IMR-90 (cell line): ENCODE measurements around the gene PCDHGB1. TPM values are rescaled to one million over a fixed set of nuclear protein-coding genes. Genes with fewer than 3 reads are reported as not detected.

Source experiments
- CEBPB ChIP-seq: IDR thresholded peaks from 2 replicates; pipeline ENCODE4 v1.6.1; 2012; ENCODE audit warnings: low read depth, low read length, improper control_type of control experiment
- MAFK ChIP-seq: IDR thresholded peaks from 2 replicates; pipeline ENCODE4 v1.6.1; 2012; ENCODE audit warnings: low read depth, low read length, improper control_type of control experiment
- MXI1 ChIP-seq: IDR thresholded peaks from 2 replicates; pipeline ENCODE4 v1.6.1; 2012; ENCODE audit warnings: low read depth, mild to moderate bottlenecking, low read length, moderate library complexity, borderline replicate concordance
- RFX5 ChIP-seq: IDR thresholded peaks from 2 replicates; pipeline ENCODE4 v1.8.0; 2012; ENCODE audit warnings: low read depth, mild to moderate bottlenecking, low read length, moderate library complexity
- polyA plus RNA-seq, 3 experiments: library from polyadenylated mRNA; depleted of rRNA; stranded (reverse); fragments of >200 nt; gene quantifications; 2 replicates each; pipeline ENCODE4 v1.2.3, GENCODE V29; 2012; ENCODE audit warnings: low replicate concordance in 1 of 3
- total RNA-seq: library from RNA; depleted of rRNA; stranded (reverse); fragments of >200 nt; gene quantifications from 2 replicates; pipeline ENCODE4 v1.2.3, GENCODE V29; 2012
- TF ChIP-seq, protein P1 (sequence below): fragments of 150-350 bp; IDR thresholded peaks from 2 replicates; pipeline ENCODE4 v1.6.1; 2016; ENCODE audit warnings: low read depth, mild to moderate bottlenecking, low read length, moderate library complexity, borderline replicate concordance

The PCDHGB1 gene
- total and polyA plus RNA-seq, 2 of the 4 experiments (the other 2 are of a cell fraction), result 1.9 to 3.6 TPM

DNA sequence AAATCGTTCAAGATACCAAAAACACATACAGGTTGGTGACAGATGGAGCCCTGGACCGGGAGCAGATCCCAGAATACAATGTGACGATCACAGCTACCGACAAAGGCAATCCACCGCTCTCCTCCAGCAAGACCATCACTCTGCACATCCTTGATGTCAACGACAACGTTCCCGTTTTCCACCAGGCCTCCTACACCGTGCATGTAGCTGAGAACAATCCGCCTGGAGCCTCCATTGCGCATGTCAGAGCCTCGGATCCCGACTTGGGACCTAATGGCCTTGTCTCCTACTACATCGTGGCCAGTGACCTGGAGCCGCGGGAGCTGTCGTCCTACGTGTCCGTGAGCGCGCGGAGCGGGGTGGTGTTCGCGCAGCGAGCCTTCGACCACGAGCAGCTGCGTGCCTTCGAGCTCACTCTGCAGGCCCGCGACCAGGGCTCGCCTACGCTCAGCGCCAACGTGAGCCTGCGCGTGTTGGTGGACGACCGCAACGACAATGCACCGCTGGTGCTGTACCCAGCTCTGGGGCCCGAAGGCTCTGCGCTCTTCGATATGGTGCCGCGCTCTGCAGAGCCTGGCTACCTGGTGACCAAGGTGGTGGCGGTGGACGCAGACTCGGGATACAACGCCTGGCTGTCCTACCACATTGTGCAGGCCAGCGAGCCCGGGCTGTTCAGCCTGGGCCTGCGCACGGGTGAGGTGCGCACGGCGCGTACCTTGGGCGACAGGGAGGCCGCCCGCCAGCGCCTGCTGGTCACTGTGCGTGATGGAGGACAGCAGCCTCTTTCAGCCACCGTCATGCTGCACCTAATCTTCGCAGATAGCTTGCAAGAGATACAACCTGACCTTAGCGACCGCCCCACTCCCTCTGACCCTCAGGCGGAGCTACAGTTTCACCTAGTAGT, 21.9 kb downstream of the PCDHGB1 start (continued):
- TF ChIP-seq, protein P1, sequence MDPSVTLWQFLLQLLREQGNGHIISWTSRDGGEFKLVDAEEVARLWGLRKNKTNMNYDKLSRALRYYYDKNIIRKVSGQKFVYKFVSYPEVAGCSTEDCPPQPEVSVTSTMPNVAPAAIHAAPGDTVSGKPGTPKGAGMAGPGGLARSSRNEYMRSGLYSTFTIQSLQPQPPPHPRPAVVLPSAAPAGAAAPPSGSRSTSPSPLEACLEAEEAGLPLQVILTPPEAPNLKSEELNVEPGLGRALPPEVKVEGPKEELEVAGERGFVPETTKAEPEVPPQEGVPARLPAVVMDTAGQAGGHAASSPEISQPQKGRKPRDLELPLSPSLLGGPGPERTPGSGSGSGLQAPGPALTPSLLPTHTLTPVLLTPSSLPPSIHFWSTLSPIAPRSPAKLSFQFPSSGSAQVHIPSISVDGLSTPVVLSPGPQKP, result no peak
- TF ChIP-seq MXI1, result no peak
- TF ChIP-seq MAFK, result no peak
- no peak for TF ChIP-seq RFX5
- TF ChIP-seq CEBPB, result no peak
